ENCODE results near the gene ADAM19.

ADAM19 gene

GRCh38 chr5:157529002-157529401, 46.6 kb downstream of the ADAM19 start:
- H3K4me3 ChIP-seq (ENCODE audit: low read depth, low read length) = no peak overlapping the region
- no peak for DNase-seq (ENCODE audit: low read depth)
- no peak for TF ChIP-seq CTCF (IDR thresholded peaks at IDR 0.05; ENCODE audit: insufficient read depth, low read depth, low read length, missing control alignments)

GRCh38 chr5:157528036-157528632, 47.4 kb downstream of the ADAM19 start:
- TF ChIP-seq CTCF (IDR thresholded peaks at IDR 0.05; ENCODE audit: insufficient read depth, low read depth, low read length, missing control alignments) = no peak
- no peak for DNase-seq (ENCODE audit: low read depth)
- H3K4me3 ChIP-seq (ENCODE audit: low read depth, low read length) = no peak overlapping the region

- TF ChIP-seq CTCF (IDR thresholded peaks at IDR 0.05; ENCODE audit: insufficient read depth, low read depth, low read length, missing control alignments) = no peak
- H3K4me3 ChIP-seq (ENCODE audit: low read depth, low read length) = no peak overlapping the region
- no peak for DNase-seq (ENCODE audit: low read depth)
Observed at GRCh38 chr5:157524887-157525286, 50.7 kb downstream of the ADAM19 start.

GRCh38 chr5:157523976-157524375, 51.6 kb downstream of the ADAM19 start:
- DNase-seq (ENCODE audit: low read depth) = no peak
- H3K4me3 ChIP-seq (ENCODE audit: low read depth, low read length) = no peak overlapping the region
- TF ChIP-seq CTCF (IDR thresholded peaks at IDR 0.05; ENCODE audit: insufficient read depth, low read depth, low read length, missing control alignments) = no peak

GRCh38 chr5:157521704-157522029, 53.9 kb downstream of the ADAM19 start:
- H3K4me3 ChIP-seq (ENCODE audit: low read depth, low read length) = no peak overlapping the region
- no peak for DNase-seq (ENCODE audit: low read depth)
- TF ChIP-seq CTCF (IDR thresholded peaks at IDR 0.05; ENCODE audit: insufficient read depth, low read depth, low read length, missing control alignments) = no peak

- no peak for DNase-seq (ENCODE audit: low read depth)
- TF ChIP-seq CTCF (IDR thresholded peaks at IDR 0.05; ENCODE audit: insufficient read depth, low read depth, low read length, missing control alignments) = no peak
- H3K4me3 ChIP-seq (ENCODE audit: low read depth, low read length) = no peak overlapping the region
Observed at GRCh38 chr5:157520911-157521703, 54.5 kb downstream of the ADAM19 start.
